Stimulated activated CD4-positive, alpha-beta T cell treated with anti-CD3 and anti-CD28 coated beads, TNF-alpha, amount 100 ng/mL, for 24 hours (primary cell): ENCODE results near the gene ACYP2.

Source experiments
- DNase-seq, 3 experiments: peaks; one replicate each; pipeline ENCODE4 v3.0.0-alpha.2; 2020; ENCODE audit warnings: low read depth in 3 of 3

ACYP2 gene

GRCh38 chr2:54212456-54212855 lies 97.0 kb downstream of the ACYP2 start:
- no peak for DNase-seq

- DNase-seq = no peak
Measured at GRCh38 chr2:54213082-54213481, 97.7 kb downstream of the ACYP2 start.

GRCh38 chr2:54224997-54225396 lies 109.6 kb downstream of the ACYP2 start:
- DNase-seq = no peak

GRCh38 chr2:54226260-54226659 lies 110.8 kb downstream of the ACYP2 start:
- DNase-seq = no peak

- no peak for DNase-seq
Measured at GRCh38 chr2:54227798-54228197, 112.4 kb downstream of the ACYP2 start.

- no peak for DNase-seq
Measured at GRCh38 chr2:54228945-54229344, 113.5 kb downstream of the ACYP2 start.

- DNase-seq = no peak
Measured at GRCh38 chr2:54233832-54234649, 118.6 kb downstream of the ACYP2 start.

- no peak for DNase-seq
Measured at GRCh38 chr2:54237428-54237827, 122.0 kb downstream of the ACYP2 start.

GRCh38 chr2:54239427-54239826 lies 124.0 kb downstream of the ACYP2 start:
- no peak for DNase-seq

GRCh38 chr2:54240515-54241469 lies 125.4 kb downstream of the ACYP2 start:
- DNase-seq = no peak

GRCh38 chr2:54247115-54247514 lies 131.7 kb downstream of the ACYP2 start:
- no peak for DNase-seq

GRCh38 chr2:54249629-54250028 lies 134.2 kb downstream of the ACYP2 start:
- DNase-seq = no peak

GRCh38 chr2:54254180-54254579 lies 138.8 kb downstream of the ACYP2 start:
- no peak for DNase-seq

GRCh38 chr2:54255230-54256090 lies 140.0 kb downstream of the ACYP2 start:
- no peak for DNase-seq

- no peak for DNase-seq
Measured at GRCh38 chr2:54256091-54256694, 140.8 kb downstream of the ACYP2 start, which contains the start of gene TSPYL6. TSS of gene TSPYL6 (minus strand) at chr2:54256229. CDS start at chr2:54256151, 78 bp downstream.

- no peak for DNase-seq
Measured at GRCh38 chr2:54258166-54258565, 142.8 kb downstream of the ACYP2 start.

- DNase-seq = no peak
Measured at GRCh38 chr2:54259413-54260240, 144.2 kb downstream of the ACYP2 start.

- no peak for DNase-seq
Measured at GRCh38 chr2:54260241-54260595, 144.8 kb downstream of the ACYP2 start.

GRCh38 chr2:54261537-54261936 lies 146.1 kb downstream of the ACYP2 start:
- DNase-seq = no peak

GRCh38 chr2:54262015-54262765 lies 146.8 kb downstream of the ACYP2 start:
- DNase-seq = no peak
